ENCODE data around the gene IQSEC1.

The IQSEC1 gene

DNA sequence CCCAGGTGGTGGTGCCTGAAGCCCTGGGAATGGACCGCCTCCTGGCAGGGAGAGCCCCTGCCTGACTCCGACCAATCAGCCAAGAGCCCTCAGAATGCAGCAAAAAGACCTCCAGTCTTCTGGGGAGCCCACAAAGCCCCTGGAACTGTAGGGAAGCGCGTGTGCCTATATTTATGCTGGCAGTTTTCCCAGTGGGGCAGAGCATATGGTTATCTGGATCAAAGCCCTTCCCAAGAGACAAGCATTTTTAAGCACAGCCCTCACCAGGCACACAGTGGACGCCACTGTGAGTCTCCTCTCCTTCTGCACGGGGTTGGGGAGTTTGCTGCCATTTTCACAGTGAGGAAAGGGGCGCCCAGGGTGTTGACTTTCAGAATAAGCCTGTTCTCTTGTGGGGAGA, 150.9 kb downstream of the IQSEC1 start:
- TF ChIP-seq ZBTB7A (IDR thresholded peaks at IDR 0.05; ENCODE audit: low read depth), result no peak
- TF ChIP-seq, protein P1, sequence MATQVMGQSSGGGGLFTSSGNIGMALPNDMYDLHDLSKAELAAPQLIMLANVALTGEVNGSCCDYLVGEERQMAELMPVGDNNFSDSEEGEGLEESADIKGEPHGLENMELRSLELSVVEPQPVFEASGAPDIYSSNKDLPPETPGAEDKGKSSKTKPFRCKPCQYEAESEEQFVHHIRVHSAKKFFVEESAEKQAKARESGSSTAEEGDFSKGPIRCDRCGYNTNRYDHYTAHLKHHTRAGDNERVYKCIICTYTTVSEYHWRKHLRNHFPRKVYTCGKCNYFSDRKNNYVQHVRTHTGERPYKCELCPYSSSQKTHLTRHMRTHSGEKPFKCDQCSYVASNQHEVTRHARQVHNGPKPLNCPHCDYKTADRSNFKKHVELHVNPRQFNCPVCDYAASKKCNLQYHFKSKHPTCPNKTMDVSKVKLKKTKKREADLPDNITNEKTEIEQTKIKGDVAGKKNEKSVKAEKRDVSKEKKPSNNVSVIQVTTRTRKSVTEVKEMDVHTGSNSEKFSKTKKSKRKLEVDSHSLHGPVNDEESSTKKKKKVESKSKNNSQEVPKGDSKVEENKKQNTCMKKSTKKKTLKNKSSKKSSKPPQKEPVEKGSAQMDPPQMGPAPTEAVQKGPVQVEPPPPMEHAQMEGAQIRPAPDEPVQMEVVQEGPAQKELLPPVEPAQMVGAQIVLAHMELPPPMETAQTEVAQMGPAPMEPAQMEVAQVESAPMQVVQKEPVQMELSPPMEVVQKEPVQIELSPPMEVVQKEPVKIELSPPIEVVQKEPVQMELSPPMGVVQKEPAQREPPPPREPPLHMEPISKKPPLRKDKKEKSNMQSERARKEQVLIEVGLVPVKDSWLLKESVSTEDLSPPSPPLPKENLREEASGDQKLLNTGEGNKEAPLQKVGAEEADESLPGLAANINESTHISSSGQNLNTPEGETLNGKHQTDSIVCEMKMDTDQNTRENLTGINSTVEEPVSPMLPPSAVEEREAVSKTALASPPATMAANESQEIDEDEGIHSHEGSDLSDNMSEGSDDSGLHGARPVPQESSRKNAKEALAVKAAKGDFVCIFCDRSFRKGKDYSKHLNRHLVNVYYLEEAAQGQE (IDR thresholded peaks at IDR 0.05; ENCODE audit: low read depth), result no peak
- TF ChIP-seq EGR1 (IDR thresholded peaks at IDR 0.05), result no peak
- TF ChIP-seq CEBPB (IDR thresholded peaks at IDR 0.05), result no peak
- no peak for TF ChIP-seq CREB1 (IDR thresholded peaks at IDR 0.05; ENCODE audit: low read depth)
- no peak for TF ChIP-seq YY1 (IDR thresholded peaks at IDR 0.05; ENCODE audit: low read depth)
- TF ChIP-seq TEAD4 (IDR thresholded peaks at IDR 0.05), result no peak
- no peak for TF ChIP-seq RAD21 (IDR thresholded peaks at IDR 0.05; ENCODE audit: low read depth)
- TF ChIP-seq FOXM1 (IDR thresholded peaks at IDR 0.05; ENCODE audit: borderline replicate concordance, low read depth), result no peak

DNA sequence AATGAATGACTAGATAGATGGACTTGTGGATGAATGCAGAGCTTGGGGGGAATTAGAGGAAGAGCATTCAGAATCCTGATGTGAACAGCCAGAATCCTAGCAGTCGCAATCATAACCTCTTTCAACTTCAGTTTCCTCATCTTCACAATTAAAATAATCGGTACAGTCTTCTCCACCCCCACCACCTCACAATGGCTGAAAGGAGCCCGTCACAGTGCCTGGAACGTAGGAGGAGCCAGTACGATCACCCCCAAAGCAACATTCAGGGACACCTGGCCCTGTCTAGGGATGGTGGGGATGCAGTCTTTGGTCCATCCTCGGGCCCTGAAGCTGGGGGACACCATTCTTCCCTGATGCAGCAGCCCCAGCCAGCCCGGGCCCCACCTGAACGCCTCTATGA, 151.5 kb downstream of the IQSEC1 start:
- TF ChIP-seq TCF12 (IDR thresholded peaks at IDR 0.05; ENCODE audit: low read depth) (no peak), NFIC (IDR thresholded peaks at IDR 0.05) (no peak), FOXM1 (IDR thresholded peaks at IDR 0.05; ENCODE audit: borderline replicate concordance, low read depth) (no peak), CEBPB (IDR thresholded peaks at IDR 0.05) (no peak), RAD21 (IDR thresholded peaks at IDR 0.05; ENCODE audit: low read depth) (no peak), TEAD4 (IDR thresholded peaks at IDR 0.05) (no peak), ZBTB7A (IDR thresholded peaks at IDR 0.05; ENCODE audit: low read depth) (no peak), EGR1 (IDR thresholded peaks at IDR 0.05) (no peak), TAF1 (IDR thresholded peaks at IDR 0.05; ENCODE audit: low read depth) (no peak)
- TF ChIP-seq, protein P1 (IDR thresholded peaks at IDR 0.05; ENCODE audit: low read depth), result no peak
- TF ChIP-seq, protein P2, sequence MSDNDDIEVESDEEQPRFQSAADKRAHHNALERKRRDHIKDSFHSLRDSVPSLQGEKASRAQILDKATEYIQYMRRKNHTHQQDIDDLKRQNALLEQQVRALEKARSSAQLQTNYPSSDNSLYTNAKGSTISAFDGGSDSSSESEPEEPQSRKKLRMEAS (IDR thresholded peaks at IDR 0.05), result no peak

DNA sequence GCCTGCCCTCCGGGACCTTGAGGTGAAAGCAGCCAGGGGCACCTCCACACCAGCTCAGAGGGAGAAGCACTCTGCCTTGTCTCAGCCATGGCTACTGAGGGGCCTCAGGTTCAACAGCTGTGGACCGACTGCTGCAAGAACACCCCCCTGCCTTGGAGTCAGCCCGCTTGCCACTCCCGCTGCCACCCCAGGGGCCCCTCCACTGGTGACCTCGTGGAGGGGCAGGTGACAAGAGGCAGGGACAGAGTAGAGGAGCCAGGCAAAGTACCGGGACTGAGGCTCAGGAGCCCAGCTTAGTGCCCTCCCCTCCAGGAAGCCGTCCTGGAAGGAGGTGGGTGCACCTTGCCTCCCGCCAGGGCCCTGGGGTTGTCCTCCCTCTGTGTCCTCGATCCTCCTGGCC, 152.3 kb downstream of the IQSEC1 start:
- TF ChIP-seq YY1 (IDR thresholded peaks at IDR 0.05; ENCODE audit: low read depth) (no peak), TAF1 (IDR thresholded peaks at IDR 0.05; ENCODE audit: low read depth) (no peak), NFIC (IDR thresholded peaks at IDR 0.05) (no peak), CEBPB (IDR thresholded peaks at IDR 0.05) (no peak), EGR1 (IDR thresholded peaks at IDR 0.05) (no peak), EP300 (IDR thresholded peaks at IDR 0.05; ENCODE audit: borderline replicate concordance) (no peak), TCF12 (IDR thresholded peaks at IDR 0.05; ENCODE audit: low read depth) (no peak), CREB1 (IDR thresholded peaks at IDR 0.05; ENCODE audit: low read depth) (no peak), RAD21 (IDR thresholded peaks at IDR 0.05; ENCODE audit: low read depth) (no peak), FOXM1 (IDR thresholded peaks at IDR 0.05; ENCODE audit: borderline replicate concordance, low read depth) (no peak), TEAD4 (IDR thresholded peaks at IDR 0.05) (no peak), ZBTB7A (IDR thresholded peaks at IDR 0.05; ENCODE audit: low read depth) (no peak)
- TF ChIP-seq, protein P2 (IDR thresholded peaks at IDR 0.05), result no peak
- TF ChIP-seq, protein P3, sequence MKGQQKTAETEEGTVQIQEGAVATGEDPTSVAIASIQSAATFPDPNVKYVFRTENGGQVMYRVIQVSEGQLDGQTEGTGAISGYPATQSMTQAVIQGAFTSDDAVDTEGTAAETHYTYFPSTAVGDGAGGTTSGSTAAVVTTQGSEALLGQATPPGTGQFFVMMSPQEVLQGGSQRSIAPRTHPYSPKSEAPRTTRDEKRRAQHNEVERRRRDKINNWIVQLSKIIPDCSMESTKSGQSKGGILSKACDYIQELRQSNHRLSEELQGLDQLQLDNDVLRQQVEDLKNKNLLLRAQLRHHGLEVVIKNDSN (IDR thresholded peaks at IDR 0.05), result no peak
- TF ChIP-seq, protein P1 (IDR thresholded peaks at IDR 0.05; ENCODE audit: low read depth), result no peak

DNA sequence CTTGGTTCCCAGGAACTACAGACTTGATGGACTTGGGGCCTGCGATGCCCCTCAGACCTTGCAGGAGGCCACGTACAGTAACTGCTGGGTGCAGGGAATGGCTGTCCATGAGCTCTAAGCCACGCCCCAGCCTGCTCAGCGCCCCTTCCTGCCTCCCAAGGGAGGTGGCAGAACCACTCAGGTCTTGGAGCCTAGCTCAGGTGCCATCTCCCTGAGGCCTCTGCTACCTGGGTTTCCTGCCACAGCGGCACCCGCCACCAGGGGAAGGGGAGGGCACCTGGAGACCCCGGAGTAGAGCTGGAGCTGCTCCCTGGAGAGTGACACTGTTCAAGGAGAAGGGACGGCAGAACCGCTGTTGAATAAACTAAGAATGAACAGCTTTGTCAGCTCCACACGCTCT, 154.0 kb downstream of the IQSEC1 start:
- TF ChIP-seq RAD21 (IDR thresholded peaks at IDR 0.05; ENCODE audit: low read depth), result no peak
- TF ChIP-seq, protein P2 (IDR thresholded peaks at IDR 0.05), result no peak
- TF ChIP-seq CREB1 (IDR thresholded peaks at IDR 0.05; ENCODE audit: low read depth), result no peak
- TF ChIP-seq NFIC (IDR thresholded peaks at IDR 0.05), result no peak
- TF ChIP-seq TCF12 (IDR thresholded peaks at IDR 0.05; ENCODE audit: low read depth), result no peak
- TF ChIP-seq, protein P1 (IDR thresholded peaks at IDR 0.05; ENCODE audit: low read depth), result no peak
- no peak for TF ChIP-seq YY1 (IDR thresholded peaks at IDR 0.05; ENCODE audit: low read depth)

Measured in Ishikawa (cell line).